Spleen (tissue), 7 donors: Measurements from ENCODE around the gene KLHDC7B.
A peak's percentile ranks its signal among the peaks of the same experiment; 100 is the strongest.

Experiments used
- CTCF ChIP-seq, 11 experiments: fragments of 200-600 bp in 7 of 11; fragments of 450-650 bp in 4 of 11; sonication (generic) in 4 of 11; IDR thresholded peaks in 8 of 11; conservative IDR thresholded peaks in 3 of 11; 1 replicate in 7 of 11; 2 replicates in 4 of 11; pipeline versions ENCODE4 v1.4.0 to v1.8.0; 2016 to 2021; ENCODE audit warnings: antibody characterized with exemption in 11 of 11, inconsistent platforms in 4 of 11, mild to moderate bottlenecking in 1 of 11
- POLR2AphosphoS5 ChIP-seq, 3 donors: sonication (generic); formaldehyde crosslinking; IDR thresholded peaks; one replicate each; pipeline ENCODE4 v1.5.1; 2017; ENCODE audit warnings: antibody characterized with exemption in 3 of 3
- donor health status: DM: no; HTN: no; CAD: no; lungs with moderate emphysema.
- donor health status: DM: no; HTN: no; CAD: no.
- donor health status: DM: no; HTN: no; CAD: no.

- TF ChIP-seq CTCF (IDR thresholded peaks at IDR 0.05 in 8 of 11, conservative IDR thresholded peaks at IDR 0.05 in 3 of 11): no peak
- TF ChIP-seq POLR2AphosphoS5 (IDR thresholded peaks at IDR 0.05): peak in 1 of 3 donors; percentile 64
Observed at GRCh38 chr22:50523806-50524675, 21.7 kb upstream of the KLHDC7B start.
